ENCODE results near the gene SUSD3. TPM values are rescaled to one million over a fixed set of nuclear protein-coding genes. Genes with fewer than 3 reads are reported as not detected.
A peak's percentile ranks its signal among the peaks of the same experiment; 100 is the strongest.

Gene SUSD3
- total RNA-seq, 4 donors from 2014 or later = 0.83 to 3.3 (median 1.4) TPM

DNA sequence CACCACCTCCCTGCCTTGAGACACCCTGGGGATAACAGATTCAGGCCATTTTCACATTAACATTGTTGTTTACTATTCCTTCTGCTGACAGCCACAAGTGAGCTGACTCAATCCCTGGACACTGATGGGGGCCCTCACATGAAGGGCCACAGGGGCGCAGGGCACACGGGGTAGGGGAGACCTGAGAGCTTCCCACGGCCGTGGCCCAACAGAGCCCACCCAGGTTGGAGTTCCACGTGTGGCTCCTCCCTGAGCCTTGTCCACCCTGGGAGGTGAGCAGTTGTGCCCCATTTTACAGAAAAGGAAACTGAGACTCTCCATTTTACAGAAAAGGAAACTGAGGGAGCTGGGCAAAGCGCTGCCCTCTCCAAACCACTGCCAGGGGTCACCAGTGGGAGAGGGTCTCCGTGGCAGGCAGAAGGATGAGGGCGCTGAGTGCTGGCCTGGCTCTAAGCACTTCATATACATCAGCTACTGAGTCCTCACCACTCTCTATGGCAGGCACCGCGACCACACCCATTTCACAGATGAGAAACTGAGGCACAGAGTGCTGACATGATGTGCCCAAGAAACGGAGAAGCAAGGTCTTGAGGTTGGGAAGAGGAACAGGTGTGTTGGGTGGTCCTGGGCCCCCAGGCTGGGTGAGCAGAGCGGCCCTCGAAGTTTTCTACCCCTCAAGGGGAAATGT, 73.2 kb downstream of the SUSD3 start:
- intact Hi-C loops (cut with DNase I) = loop anchor here (5.0 to 10.0 kb wide), 2 partner anchors 34 to 323 kb away; partner anchors contain the start of genes CARD19, FAM120A and FAM120AOS
- no peak for DNase-seq (ENCODE audit: extremely low spot score)
- WGBS = 80% methylated on average over 13 of the region's 13 CpGs
- peaks cover 0 to 4% (median 0%) of the 10 kb centered on the region in 4 donors for H3K36me3 ChIP-seq
- peaks cover 76 to 92% (median 86%) of the 10 kb centered on the region in 4 donors for H3K4me1 ChIP-seq
- no peaks in the 10 kb centered on the region for H3K9me3 ChIP-seq
- H3K27me3 ChIP-seq = no peaks in the 10 kb centered on the region
- H3K4me3 ChIP-seq = peak overlapping the region; percentile 81 to 91 (median 88)
- peak overlapping the region; percentile 98 to 99 (median 99) for H3K27ac ChIP-seq (replicated peaks in 1 of 4)
- TF ChIP-seq, protein P1, sequence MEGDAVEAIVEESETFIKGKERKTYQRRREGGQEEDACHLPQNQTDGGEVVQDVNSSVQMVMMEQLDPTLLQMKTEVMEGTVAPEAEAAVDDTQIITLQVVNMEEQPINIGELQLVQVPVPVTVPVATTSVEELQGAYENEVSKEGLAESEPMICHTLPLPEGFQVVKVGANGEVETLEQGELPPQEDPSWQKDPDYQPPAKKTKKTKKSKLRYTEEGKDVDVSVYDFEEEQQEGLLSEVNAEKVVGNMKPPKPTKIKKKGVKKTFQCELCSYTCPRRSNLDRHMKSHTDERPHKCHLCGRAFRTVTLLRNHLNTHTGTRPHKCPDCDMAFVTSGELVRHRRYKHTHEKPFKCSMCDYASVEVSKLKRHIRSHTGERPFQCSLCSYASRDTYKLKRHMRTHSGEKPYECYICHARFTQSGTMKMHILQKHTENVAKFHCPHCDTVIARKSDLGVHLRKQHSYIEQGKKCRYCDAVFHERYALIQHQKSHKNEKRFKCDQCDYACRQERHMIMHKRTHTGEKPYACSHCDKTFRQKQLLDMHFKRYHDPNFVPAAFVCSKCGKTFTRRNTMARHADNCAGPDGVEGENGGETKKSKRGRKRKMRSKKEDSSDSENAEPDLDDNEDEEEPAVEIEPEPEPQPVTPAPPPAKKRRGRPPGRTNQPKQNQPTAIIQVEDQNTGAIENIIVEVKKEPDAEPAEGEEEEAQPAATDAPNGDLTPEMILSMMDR (IDR thresholded peaks at IDR 0.05) = no peak
- TF ChIP-seq POLR2AphosphoS5 (IDR thresholded peaks at IDR 0.05) (no peak), EP300 (IDR thresholded peaks at IDR 0.05) (no peak), POLR2A (IDR thresholded peaks at IDR 0.05; ENCODE audit: low read depth) (no peak)

DNA sequence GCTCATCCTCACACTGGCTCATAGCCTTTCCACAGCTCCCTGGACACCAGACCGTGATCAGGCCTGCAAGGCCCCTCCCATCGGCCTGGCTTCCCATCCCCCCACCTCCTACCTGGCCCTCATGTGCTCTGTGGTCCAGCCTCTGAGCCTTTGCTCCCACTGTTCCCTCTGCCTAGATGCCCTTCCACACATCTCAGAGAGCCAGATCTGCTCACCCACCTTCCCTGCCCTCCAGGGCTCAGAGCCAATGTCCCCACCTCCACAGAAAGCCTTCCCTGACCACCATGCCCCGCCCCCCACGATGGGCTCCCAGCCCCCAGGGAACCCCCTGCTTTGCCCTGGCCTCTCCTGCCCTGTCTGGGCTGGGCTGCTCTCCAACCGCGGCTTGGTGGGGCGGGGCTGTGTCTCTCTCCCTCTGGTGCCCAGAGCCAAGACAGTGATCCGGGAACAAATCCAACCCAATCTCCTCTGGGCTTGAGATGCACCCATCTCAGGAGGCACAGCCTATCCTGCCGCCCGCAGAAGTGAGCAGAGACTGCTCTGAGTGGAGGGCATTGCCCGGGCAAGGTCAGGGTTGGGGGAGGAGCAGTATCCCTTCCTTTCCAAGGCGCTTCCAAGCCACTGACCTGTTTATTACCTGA, 73.9 kb downstream of the SUSD3 start:
- Histone ChIP-seq H3K36me3 (peaks cover 0 to 4% (median 0%) of the 10 kb centered on the region in 4 donors), H3K27me3 (no peaks in the 10 kb centered on the region), H3K4me1 (peaks cover 69 to 85% (median 79%) of the 10 kb centered on the region in 4 donors), H3K9me3 (no peaks in the 10 kb centered on the region), H3K27ac (replicated peaks in 1 of 4) (peak overlapping the region; percentile 98 to 99 (median 99)), H3K4me3 (peak overlapping the region; percentile 81 to 91 (median 88))
- TF ChIP-seq POLR2AphosphoS5 (IDR thresholded peaks at IDR 0.05) (peak; percentile 51 to 85), POLR2A (IDR thresholded peaks at IDR 0.05; ENCODE audit: low read depth) (peak; percentile 25)
- TF ChIP-seq, protein P1 (IDR thresholded peaks at IDR 0.05) = no peak
- intact Hi-C loops (cut with DNase I) = loop anchor here (5.0 to 10.0 kb wide), 2 partner anchors 35 to 322 kb away; partner anchors contain the start of genes CARD19, FAM120A and FAM120AOS
- no peak for DNase-seq (ENCODE audit: extremely low spot score)
- 31% methylated on average over 7 of the region's 12 CpGs for WGBS

DNA sequence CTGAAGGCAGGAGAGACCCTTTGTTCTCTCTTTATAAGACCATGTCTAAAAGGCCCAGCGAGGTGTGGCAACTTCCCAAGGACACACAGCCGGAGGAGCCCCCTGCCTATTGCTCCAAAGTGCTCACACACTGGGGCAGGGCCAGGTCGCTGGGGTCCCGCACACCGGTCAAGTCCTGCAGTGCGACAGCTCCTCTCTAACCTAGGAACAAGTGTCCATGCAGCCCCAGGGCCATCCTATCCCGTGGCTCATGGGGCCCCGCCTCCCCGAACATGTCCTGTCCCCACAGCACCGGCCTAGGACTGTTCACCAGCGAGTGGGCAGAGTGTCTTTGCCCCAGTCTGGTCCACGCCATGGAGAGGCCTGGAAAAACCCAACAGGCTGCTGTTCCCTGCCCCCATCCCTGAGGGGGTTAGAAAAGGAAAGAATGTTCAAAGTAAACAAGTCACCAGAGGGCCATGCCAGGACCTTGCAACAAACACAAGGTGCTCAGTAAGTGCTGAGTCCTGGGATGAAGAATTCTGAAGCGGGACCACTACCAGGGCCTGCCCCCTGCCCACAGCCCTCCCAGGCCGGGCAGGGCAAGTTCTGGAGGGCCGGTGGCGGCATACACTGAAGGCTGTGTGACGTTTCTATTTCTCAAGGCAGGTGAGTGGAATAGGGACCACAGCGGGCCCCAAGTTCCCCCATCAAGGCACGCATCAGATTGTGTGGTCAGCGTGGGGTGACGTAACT, 74.6 kb downstream of the SUSD3 start:
- Histone ChIP-seq H3K27ac (replicated peaks in 1 of 4) (peak overlapping the region; percentile 98 to 99 (median 99)), H3K4me3 (peak overlapping the region; percentile 81 to 91 (median 88)), H3K9me3 (no peaks in the 10 kb centered on the region), H3K4me1 (peaks cover 62 to 78% (median 72%) of the 10 kb centered on the region in 4 donors), H3K27me3 (no peaks in the 10 kb centered on the region), H3K36me3 (peaks cover 0 to 4% (median 0%) of the 10 kb centered on the region in 4 donors)
- intact Hi-C loops (cut with DNase I) = loop anchor here (5.0 to 10.0 kb wide), 2 partner anchors 36 to 322 kb away; partner anchors contain the start of genes CARD19, FAM120A and FAM120AOS
- TF ChIP-seq POLR2AphosphoS5 (IDR thresholded peaks at IDR 0.05) = no peak
- no peak for TF ChIP-seq POLR2A (IDR thresholded peaks at IDR 0.05; ENCODE audit: low read depth)
- no peak for TF ChIP-seq EP300 (IDR thresholded peaks at IDR 0.05)
- TF ChIP-seq, protein P1 (IDR thresholded peaks at IDR 0.05) = no peak
- peak; percentile 95 for DNase-seq (ENCODE audit: extremely low spot score)
- WGBS = 20% methylated on average over 6 of the region's 21 CpGs

DNA sequence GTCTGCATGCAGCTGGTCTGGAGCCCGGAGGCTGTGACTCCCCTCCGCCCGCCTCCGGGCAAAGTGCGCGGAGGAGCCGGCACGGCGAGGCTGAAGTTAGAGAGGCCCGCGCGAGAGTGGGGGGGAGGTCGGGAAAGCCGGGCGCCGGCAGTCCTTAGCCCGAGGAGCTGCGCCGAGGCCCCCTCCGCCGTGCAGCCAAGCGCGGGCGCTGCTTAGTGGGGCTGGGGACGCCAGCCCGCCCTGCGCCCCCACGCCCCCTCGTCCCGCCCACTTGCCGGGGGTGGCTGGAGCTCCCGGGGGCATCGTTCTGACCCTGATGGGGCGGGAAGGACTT, 75.1 kb downstream of the SUSD3 start:
- Histone ChIP-seq H3K27ac (replicated peaks in 1 of 4) (peak overlapping the region; percentile 98 to 99 (median 99)), H3K27me3 (no peaks in the 10 kb centered on the region), H3K9me3 (no peaks in the 10 kb centered on the region), H3K36me3 (no peaks in the 10 kb centered on the region), H3K4me3 (peak overlapping the region; percentile 81 to 91 (median 88)), H3K4me1 (peaks cover 57 to 73% (median 67%) of the 10 kb centered on the region in 4 donors)
- TF ChIP-seq POLR2AphosphoS5 (IDR thresholded peaks at IDR 0.05) (peak; percentile 74 to 91), EP300 (IDR thresholded peaks at IDR 0.05) (no peak), POLR2A (IDR thresholded peaks at IDR 0.05; ENCODE audit: low read depth) (peak; percentile 26)
- TF ChIP-seq, protein P1 (IDR thresholded peaks at IDR 0.05) = no peak
- DNase-seq (ENCODE audit: extremely low spot score) = no peak
- intact Hi-C loops (cut with DNase I) = loop anchor here (5.0 to 10.0 kb wide), 2 partner anchors 36 to 321 kb away; partner anchors contain the start of genes CARD19, FAM120A and FAM120AOS
- WGBS = no CpG with 5 or more reads among the region's 34 CpGs
